GM12865 (cell line): ENCODE results near the gene FLVCR1.
A peak's percentile ranks its signal among the peaks of the same experiment; 100 is the strongest.

ENCODE experiments used
- DNase-seq: peaks from one replicate; pipeline ENCODE4 v3.0.0; 2010; ENCODE audit warnings: low read depth
- H3K4me3 ChIP-seq: 2 replicates; pipeline ENCODE4 v1.5.1; 2011; ENCODE audit warnings: mild to moderate bottlenecking, low read depth, low read length, control low read depth
- CTCF ChIP-seq: IDR thresholded peaks from 2 replicates; pipeline ENCODE4 v1.5.1; 2011; ENCODE audit warnings: low read length, control low read depth, low read depth, inconsistent platforms; ENCODE audit not compliant: insufficient read depth; ENCODE audit errors: missing control alignments

The FLVCR1 gene

GRCh38 chr1:212946872-212947271 is 88.8 kb downstream of the FLVCR1 start:
- peak; percentile 45 for DNase-seq
- TF ChIP-seq CTCF, result no peak
- H3K4me3 ChIP-seq, result no peak overlapping the region
